Stimulated activated CD4-positive, alpha-beta T cell treated with anti-CD3 and anti-CD28 coated beads, Interleukin-4, amount 100 ng/mL, for 1 hour (primary cell): ENCODE results near the gene PSMD11.
"Not testable (repeated sequence)": the region's sequence is repeated elsewhere in the genome, so short reads cannot be mapped to it uniquely, and the experiment has no call there.

Experiments used
- DNase-seq: peaks from one replicate; pipeline ENCODE4 v3.0.0-alpha.2; 2020

The PSMD11 gene

DNA sequence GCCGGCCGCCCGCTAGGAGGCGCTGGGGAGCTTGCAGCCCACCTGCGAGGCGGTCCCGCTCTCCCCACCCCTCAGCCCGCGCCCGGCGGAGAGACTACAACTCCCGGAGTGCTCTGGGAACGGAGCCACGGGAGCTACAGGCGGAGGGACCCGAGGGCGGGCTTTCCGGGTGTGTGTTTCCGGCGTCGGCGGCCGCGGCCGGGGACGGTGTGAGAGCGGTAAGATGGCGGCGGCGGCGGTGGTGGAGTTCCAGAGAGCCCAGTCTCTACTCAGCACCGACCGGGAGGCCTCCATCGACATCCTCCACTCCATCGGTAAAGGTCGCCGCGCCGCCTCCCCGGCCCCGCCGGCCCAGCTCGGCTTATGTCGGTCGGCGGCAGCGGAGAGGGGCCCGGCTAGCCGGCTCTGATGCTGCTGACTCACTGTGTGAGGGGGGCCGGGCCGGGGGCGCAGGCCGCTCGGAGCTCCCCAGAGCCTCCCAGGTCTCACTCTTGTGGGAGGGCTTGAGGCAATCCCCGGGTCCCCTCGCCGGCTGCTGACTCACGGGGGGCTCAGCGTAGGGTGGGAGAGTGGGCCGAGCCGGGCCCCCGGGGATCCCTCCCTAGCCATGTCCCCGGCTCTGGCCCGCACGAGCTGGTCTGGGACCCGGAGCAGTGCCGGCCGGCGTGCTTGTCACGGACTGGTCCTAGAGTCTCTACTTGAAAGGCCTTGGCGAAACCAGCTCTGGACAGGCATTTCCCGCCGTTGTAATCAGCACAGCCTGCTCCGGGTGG lies at the start of gene PSMD11:
Gene PSMD11 (plus strand): TSS at position 210 of the 773 bp plus-strand sequence. CDS start 14 bp downstream, at position 224.
- DNase-seq = peak; percentile 99

DNA sequence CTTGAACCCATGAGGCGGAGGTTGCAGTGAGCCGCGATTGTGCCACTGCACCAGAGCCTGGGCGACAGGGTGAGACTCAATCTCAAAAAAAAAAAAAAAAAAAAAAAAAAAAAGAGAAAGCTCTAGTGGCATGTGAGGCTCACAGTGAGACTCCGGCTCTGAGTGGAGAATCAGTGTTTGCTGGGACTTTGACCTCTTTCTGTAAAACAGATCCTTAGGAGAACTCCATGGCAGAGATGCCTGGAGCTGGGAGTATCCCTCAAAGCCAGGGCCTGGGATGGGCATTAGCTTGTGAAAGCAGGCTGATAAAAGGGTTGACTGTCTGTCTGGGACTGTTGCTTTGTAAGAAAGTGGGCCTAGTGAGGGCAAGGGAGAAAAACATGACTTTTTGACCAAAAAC lies 48.0 kb upstream of the PSMD11 start:
- DNase-seq = no peak

DNA sequence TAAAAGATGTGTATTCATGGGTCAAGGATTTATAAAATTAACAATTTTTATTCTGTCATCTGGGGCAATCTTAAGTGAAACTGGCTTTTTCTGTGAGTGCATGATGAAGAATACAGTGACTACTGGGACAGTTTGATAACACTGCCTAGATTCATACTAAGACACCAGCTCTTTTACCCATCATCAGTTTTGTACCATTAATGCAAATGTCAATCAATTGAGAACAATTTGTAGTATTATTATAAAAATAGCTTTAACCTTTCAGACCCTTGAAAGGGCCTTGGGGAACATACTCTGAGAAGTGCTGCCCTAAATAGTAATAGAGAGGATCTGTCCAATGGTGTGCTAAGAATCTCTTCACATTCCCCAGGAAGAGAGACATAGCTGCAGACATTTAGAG lies 45.4 kb upstream of the PSMD11 start:
- no peak for DNase-seq

DNA sequence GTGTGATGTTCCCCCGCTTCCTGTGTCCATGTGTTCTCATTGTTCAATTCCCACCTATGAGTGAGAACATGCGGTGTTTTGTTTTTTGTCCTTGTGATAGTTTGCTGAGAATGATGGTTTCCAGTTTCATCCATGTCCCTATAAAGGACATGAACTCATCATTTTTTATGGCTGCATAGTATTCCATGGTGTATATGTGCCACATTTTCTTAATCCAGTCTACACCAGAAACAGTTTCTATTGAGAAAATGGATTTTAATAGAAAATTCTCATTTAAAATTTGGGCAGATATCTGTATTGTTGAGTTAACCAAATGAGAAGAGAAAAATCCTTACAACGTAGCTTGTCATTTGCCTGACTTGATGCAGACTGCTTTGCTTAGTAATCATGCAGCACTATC lies 34.2 kb upstream of the PSMD11 start:
- not testable (repeated sequence) for DNase-seq

DNA sequence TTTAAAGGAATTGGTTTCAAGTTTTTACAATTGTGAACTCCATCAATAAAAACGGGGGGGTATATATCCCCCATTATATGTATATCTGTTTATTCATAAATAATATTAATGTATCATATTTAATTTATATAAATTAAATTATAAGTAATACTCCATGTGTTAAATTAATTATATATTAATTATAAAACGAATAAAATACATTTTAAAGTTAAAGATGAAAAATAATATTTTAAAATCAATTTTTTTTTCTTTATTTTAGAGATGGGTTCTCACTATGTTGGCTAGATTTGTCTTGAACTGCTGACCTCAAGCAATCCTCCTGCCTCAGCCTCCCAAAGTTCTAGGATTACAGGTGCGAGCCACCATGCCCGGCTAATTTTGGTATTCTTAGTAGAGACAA lies 17.4 kb upstream of the PSMD11 start:
- no peak for DNase-seq

DNA sequence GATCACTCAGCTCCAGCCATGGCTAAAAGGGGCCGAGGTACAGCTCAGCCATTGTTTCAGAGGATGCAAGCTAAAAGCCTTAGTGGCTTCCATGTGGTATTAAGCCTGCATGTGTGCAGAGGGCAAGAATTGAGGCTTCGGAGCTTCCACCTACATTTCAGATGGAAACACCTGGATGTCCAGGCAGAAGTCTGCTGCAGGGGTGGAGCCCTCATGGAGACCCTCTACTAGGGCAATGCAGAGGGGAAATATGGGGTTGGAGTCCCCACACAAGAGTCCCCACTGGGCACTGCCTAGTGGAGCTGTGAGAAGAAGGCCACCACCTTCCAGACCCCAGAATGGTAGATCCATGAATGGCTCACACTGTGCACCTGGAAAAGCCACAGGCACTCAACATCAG lies 14.7 kb upstream of the PSMD11 start:
- no peak for DNase-seq

DNA sequence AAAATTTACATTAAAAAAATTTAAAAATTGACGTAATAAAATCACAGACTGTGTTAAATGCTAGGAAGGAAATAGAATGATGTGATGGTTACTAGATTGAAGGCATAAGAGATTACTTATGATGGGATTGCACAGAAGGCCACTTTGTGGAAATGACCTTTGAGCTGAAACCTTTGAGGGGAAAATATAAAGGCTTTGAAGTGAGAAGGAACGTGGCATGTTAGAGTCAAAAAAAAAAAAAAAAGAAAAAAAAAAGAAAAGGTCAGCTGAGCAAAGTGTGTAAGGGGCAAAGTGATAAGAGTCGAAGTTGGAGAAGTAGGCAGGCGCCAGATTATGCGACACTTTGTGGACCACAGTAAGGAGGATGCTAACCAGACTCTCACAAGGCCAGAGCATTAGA lies 3.6 kb upstream of the PSMD11 start:
- DNase-seq = no peak

DNA sequence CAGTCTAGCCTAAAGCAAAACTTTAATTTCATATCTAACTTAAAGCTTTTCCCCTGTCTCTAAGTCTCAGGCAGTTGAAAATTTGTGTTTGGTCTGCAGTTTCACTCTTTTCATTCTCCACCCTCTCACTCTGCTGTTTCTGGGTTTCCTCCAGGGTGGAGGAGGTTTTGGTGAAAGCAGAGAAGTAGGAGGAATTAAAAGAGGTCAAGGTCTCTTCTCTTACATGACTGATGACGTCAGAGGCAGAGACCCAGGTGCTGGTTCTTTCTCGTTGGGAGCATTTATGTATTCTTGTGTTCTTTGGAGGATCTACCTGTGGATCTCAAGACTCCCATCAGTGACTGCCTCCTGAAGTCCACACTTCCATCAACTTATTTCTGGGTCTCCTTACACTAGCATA lies 2.4 kb upstream of the PSMD11 start:
- DNase-seq = no peak

DNA sequence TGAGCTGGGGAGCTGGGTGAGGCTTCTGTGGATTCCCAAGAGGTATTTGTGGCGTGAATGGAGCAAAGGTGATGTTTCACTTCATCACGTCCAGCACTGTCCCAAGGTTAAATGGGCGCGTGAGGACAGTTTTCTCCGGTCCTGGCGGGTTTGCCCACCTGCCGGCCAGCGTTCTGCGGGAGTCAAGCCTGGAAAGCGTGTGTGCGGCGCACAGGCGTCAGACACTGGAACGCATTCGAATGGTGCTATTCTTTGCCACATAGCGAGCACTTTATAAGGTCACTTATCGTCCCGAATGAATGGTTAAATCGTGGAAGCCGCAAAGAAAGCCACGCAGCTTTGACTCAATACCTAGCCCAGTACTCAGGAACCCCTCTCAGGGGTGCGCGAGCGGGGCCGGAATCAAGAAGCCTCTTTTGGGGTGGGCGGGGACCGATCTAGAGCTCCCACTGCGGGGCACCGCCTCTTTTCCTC lies 446 bp upstream of the PSMD11 start:
- DNase-seq = no peak

DNA sequence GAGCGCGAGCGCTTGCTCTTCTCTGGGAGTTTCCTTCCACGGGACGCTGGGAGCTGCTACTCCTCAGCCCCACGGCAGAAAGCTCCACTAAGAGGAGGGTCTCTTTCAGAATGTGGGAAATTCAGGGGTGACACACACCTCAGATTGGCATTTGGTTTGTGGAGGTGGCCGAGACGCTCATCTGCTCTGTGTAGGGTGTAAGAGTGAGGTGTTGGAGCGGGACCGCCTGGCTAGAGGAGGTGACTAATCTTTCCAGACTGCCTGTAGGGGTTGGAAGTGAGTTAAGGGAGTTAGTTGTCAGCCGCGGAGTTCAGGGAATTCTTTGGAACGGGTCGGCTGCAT lies 735 bp downstream of the PSMD11 start:
- peak; percentile 38 for DNase-seq

DNA sequence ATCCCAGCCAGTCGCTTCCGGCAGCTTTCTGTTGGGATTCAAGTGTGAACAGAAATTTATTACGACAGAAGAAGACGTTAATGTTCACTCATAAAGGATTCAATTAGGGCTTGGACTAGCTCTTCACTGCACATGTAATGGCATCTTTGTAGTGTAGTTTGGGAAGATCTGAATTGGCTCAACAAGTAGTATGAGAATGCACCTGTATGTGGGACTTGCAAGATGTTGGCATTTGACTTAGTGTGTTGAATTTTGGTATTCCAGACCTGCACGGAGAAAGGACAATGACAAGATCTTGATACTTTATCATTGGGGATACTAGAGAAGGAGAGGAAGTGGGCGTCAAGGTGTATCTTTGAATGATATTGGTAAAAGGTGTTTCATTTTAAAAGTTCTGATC lies 1.2 kb downstream of the PSMD11 start:
- DNase-seq = no peak

DNA sequence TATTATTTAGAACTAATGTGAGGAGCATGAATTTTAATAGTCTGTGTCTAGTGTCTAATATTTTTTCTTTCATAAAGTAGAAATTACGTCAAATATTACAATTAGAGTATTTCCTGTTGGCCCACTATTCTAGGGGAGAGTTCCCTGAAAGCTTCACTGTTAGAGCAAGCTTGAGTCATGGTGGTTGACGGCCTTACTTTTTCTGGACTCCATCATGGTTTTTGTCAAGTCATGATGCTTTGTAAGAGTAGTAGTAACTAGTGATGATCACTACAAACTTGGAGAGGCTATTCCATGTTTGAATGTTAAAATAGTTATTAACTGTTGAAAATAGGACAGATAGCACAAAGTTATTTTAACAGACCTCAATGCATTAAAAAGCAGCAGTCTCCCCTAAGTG lies 1.7 kb downstream of the PSMD11 start:
- DNase-seq = no peak

DNA sequence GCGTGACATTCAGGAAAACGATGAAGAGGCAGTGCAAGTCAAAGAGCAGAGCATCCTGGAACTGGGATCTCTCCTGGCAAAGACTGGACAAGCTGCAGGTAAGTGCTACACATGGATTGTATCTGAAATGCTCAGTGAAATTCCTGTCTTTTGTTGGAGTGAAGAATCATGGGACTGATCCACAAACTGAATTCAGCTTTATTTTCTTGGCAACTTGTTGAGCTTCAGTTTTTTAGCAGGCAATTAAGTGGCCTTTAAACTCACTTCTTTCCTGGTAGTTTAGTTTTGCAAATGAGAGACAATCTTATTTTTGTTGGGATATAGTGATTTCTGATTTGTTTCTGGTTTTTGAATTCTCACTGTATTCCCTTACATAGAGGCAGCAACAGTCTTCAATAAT lies 2.6 kb downstream of the PSMD11 start:
- DNase-seq = no peak

DNA sequence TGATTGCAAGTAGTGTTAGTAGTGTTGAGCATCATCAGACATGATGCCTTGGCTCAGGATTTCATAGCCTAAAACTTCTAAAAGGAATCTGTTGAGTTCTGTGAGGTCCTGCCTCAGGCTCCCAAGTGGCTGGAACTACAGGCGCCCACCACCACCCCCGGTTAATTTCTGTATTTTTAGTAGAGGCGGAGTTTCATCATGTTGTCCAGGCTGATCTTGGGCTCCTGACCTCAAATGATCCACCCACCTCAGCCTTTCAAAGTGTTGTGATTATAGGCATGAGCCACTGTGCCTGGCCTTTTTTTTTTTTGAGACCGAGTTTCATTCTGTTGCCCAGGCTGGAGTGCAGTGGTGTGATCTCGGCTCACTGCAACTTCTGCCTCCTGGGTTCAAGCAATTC lies 5.7 kb downstream of the PSMD11 start:
- no peak for DNase-seq

DNA sequence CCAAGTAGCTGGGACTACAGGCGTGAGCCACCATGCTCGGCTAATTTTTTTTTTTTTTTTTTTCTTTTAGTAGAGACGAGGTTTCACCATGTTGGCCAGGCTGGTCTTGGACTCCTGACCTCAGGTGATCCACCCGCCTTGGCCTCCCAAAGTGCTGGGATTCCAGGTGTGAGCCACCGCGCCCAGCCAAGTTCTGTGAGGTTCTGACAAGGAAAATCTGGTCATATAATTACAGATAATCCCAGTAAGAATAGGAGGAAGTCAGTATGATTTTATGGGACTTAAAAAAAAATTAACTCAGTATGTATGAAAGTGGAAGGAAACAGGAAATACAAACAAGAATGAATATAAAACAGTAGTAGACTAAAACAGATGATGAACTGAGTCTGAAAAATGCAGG lies 6.1 kb downstream of the PSMD11 start:
- DNase-seq = not testable (repeated sequence)

DNA sequence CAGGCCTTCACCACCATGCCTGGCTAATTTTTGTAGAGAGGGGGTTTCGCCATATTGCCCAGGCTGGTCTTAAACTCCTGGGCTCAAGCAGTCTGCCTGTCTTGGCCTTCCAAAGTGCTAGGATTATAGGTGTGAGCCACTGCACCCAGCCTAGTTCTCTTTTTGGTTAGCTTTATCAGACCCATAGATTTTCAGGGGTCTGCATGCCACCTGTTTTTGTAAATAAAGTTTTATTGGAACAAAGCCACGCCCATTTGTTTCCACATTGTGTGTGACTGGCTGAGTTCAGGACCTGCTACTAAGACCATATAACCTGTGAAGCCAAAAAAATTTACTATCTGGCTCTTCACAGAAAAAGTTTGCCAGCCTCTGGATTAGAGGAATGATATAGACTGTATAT lies 7.6 kb downstream of the PSMD11 start:
- DNase-seq = no peak

DNA sequence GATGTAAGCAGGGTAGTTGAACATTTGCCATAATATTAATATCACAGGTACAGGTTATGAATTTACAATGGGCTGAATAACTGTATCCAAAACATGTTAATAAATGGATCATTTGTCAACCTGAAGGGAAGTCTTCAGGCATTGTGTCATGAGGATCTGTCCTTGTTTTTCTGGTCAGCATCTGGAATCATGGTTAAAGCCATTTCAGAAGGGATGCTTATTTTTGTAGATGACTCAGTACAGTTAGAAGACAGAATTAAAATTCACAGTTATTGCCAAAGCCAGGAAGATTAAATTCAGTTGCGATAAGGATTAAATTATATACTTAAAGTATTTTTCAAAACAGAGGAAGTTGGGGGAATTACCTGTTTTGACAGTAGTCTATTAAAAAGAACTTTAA lies 8.0 kb downstream of the PSMD11 start:
- DNase-seq = no peak

DNA sequence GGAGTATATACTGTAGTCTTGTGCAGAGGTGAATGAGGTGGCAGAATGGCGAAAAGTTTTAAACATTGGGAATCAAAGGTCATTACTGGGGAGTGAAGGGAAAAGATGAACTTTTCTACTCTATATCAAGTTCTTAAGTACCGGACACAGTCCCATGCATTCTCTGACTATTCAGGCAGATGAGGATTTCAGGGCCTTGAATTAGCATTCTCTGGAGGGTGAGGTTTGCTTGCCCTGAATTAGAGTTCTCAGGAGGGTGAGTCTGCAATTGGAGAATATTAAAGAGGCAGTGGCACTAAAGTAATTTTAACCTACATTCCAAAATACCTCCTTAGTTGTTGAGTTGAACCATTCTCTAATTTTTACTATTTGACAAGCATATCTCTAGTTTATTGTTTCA lies 9.1 kb downstream of the PSMD11 start:
- no peak for DNase-seq

DNA sequence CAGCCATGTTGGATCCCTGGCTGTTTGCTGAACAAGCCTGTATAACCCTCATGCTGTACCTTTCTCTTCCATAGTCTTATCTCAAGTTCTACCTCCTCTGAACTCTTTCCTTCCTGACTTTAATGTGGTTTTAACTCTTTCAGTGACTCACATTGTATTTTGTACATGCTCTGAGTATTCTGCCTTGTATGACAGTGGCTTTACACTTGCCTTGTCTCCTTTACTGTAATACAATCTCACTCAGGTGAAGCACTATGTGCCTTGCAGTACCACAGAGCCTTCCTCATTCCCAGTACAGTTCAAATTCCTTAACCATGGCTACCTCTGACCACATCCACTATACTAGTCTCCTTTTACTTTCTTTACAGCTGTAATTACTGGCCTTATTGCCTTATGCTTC lies 14.1 kb downstream of the PSMD11 start:
- no peak for DNase-seq

DNA sequence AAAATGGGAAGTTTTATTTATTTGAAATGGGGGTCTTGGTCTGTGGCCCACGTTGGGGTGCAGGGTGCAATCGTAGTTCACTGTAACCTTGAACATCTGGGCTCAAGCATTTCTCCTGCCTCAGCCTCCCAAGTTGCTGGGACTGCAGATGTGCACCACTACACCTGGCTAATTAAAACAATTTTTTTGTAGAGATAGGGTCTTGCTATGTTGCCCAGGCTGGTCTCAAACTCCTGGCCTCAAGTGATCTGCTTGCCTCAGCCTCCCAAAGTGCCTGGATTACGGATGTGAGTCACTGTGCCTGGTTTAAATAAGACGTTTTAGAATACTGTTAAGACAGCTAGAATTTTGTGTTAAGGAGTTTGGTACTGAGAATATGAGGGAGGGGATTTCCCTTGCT lies 15.7 kb downstream of the PSMD11 start:
- DNase-seq = no peak

DNA sequence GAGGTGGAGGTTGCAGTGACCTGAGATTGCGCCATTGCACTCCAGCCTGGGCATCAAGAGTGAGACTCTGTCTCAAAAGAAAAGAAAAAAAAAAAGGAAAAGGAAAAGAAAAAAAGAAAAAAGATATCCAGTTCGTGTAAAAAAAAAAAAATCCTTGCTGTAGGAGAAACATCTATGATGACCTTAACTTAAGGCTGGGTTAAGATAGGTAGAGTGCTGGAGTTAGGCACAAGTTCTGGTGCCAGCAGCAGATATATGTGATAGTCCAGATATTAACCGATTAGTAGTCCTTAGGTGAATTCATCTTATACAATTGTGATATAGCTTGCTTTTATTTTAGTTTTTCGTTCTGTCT lies 17.2 kb downstream of the PSMD11 start:
- no peak for DNase-seq

DNA sequence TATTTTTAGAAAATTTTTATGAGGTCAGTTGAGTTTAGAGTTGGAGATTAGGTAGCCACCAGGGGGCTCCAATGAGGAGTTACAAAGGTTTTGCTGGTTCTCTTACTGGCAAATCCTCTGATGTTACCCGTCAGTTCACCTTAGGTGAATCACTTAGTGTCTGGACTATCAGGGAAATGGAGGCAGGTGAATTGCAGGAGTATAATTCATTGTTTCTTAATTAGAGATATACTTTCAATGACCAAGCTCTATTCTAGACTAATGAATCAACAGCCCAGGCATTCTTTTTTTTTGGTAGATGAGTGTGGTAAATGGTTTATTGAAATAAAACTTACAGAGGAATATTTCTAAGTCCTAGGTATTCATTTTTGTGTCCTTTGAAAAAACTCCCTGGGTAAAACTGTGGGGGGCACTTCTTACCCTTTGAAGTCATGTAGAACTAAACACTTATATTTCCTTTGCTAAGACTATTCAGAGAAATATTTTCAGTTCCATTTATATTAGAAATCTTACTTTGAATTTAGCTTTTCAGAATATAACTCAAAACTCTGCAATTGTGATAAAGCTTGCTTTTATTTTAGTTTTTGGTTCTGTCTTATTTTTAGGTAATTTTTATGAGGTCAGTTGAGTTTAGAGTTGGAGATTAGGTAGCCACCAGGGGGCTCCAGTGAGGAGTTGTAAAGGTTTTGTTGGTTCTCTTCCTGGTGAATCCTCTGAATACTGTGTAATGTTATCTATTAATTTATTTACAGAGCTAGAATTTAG lies 17.7 kb downstream of the PSMD11 start:
- DNase-seq = peak; percentile 67

DNA sequence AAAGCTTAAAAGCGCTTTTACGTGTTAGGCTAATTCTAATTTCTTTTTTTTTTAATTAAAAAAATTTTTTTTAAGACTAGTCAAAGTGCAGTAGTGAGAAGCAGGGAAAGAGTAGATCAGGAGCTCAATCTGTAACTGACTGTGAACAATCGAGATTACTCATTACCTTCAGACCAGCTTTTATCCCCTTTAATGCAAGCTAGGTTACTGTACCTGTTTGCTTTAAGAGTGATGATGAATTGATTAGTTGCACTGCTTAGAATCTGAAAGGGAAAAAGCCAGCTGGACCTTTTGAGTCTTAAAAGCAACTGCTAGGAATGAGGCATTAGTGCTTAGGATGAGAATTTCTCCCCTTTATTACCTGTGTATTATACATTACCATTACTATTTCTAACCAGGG lies 19.0 kb downstream of the PSMD11 start:
- DNase-seq = no peak

DNA sequence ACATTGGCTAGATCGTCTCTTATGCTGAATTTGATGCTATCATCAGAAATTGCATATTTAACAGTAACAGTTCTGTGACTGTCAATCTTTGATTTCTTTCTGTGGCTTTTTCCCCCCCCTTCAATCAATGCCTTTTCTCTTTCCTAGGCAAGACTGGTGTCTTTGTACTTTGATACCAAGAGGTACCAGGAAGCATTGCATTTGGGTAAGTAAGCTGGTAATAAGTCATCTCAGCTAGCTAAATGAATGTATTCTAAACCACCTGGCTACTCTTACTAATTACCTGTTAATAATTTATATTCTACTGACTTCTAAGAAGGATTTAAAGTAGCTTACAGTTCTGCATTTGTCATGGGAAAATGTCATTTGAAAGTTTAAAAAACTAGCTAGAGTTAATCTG lies 20.1 kb downstream of the PSMD11 start:
- no peak for DNase-seq

DNA sequence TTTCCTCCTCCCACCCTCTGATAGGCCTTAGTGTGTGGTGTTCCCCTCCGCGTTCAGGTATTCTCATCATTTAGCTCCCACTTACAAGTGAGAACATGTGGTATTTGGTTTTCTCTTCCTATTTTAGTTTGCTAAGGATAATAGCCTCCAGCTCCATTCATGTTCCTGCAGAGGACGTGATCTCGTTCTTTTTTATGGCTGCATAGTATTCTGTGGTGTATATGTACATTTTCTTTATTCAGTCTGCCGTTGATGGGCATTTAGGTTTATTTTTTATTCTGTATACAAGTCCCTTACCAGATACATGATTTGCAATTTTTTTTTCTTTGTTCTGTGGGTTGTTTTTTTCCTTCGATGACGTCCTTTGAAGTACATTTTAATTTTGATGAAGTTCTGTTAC lies 23.6 kb downstream of the PSMD11 start:
- no peak for DNase-seq
